Right lobe of liver (tissue), 4 donors: Measurements from ENCODE around the gene TMEM127.

Experiments
- POLR2A ChIP-seq: fragments of 450-650 bp; IDR thresholded peaks from one replicate; pipeline ENCODE4 v1.6.1; 2017; ENCODE audit warnings: antibody characterized with exemption, mild to moderate bottlenecking
- TF ChIP-seq, protein P1 (sequence below), 4 donors: fragments of 200-600 bp in 3 of 4; fragments of 450-650 bp in 1 of 4; IDR thresholded peaks; one replicate each; pipeline versions ENCODE4 v1.5.1 to v1.8.0; 2016 to 2022; ENCODE audit warnings: antibody characterized with exemption in 4 of 4, mild to moderate bottlenecking in 2 of 4
- donor health status: DM: no; HTN: no; CAD: no.
- donor health status: DM: no; HTN: no; CAD: no.
- donor health status: DM: no; HTN: yes; CAD: no.

DNA sequence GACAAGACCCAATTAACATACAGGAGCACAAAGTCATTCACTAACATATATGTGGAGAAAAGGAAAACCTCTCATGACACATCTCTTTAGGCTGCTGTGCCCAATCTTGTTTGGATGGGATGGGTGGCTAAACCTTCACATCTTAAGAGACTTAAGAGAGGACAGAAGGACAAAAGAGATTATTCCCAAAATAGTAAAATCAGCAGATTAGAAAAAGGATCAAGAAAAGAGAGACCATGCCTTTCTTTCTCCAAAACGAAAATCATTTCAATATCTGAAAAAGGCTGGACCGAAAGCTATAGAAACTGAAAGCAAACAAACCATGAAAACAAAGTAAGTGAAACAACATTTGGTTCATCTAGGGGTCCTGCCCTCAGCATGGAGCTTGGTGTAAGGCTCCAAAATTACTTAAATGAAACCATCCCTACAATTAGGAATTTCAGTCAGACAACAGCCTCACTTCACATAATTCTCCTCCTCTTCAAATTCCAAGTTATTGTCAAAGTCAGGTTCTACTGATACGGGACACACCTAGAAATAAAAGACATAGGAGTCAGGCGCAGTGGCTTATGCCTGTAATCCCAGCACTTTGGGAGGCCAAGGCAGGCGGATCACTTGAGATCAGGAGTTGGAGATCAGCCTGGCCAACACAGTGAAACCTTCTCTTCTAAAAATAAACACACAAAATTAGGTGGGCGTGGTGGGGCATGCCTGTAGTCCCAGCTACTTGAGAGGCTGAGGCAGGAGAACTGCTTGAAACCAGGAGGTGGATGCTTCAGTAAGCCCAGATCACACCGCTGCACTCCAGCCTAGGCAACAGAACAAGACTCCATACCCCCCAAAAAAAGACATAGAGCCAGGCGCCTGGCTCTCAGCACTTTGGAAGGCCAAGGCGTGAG lies 62.4 kb downstream of the TMEM127 start:
- no peak for TF ChIP-seq POLR2A
- TF ChIP-seq, protein P1, sequence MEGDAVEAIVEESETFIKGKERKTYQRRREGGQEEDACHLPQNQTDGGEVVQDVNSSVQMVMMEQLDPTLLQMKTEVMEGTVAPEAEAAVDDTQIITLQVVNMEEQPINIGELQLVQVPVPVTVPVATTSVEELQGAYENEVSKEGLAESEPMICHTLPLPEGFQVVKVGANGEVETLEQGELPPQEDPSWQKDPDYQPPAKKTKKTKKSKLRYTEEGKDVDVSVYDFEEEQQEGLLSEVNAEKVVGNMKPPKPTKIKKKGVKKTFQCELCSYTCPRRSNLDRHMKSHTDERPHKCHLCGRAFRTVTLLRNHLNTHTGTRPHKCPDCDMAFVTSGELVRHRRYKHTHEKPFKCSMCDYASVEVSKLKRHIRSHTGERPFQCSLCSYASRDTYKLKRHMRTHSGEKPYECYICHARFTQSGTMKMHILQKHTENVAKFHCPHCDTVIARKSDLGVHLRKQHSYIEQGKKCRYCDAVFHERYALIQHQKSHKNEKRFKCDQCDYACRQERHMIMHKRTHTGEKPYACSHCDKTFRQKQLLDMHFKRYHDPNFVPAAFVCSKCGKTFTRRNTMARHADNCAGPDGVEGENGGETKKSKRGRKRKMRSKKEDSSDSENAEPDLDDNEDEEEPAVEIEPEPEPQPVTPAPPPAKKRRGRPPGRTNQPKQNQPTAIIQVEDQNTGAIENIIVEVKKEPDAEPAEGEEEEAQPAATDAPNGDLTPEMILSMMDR (IDR thresholded peaks at IDR 0.05), result no peak
